Tibial nerve (tissue), 4 donors: ENCODE data around the gene LRRN2.

Experiments used
- CTCF ChIP-seq, 5 experiments: fragments of 200-600 bp in 3 of 5; fragments of 450-650 bp in 2 of 5; sonication (generic) in 3 of 5; IDR thresholded peaks; one replicate each; pipeline ENCODE4 v1.5.1; 2016 to 2019; ENCODE audit warnings: antibody characterized with exemption in 5 of 5, mild to moderate bottlenecking in 3 of 5, moderate library complexity in 2 of 5
- EP300 ChIP-seq, 2 donors: sonication (generic); formaldehyde crosslinking; IDR thresholded peaks; one replicate each; pipeline ENCODE4 v1.6.1; 2017; ENCODE audit warnings: antibody characterized with exemption in 2 of 2, mild to moderate bottlenecking in 1 of 2
- POLR2A ChIP-seq, 2 donors: fragments of 450-650 bp; IDR thresholded peaks; one replicate each; pipeline ENCODE4 v1.6.1; 2017; ENCODE audit warnings: antibody characterized with exemption in 2 of 2, mild to moderate bottlenecking in 2 of 2, moderate library complexity in 2 of 2

- TF ChIP-seq CTCF (IDR thresholded peaks at IDR 0.05), result no peak
- TF ChIP-seq POLR2A (IDR thresholded peaks at IDR 0.05), result no peak
- no peak for TF ChIP-seq EP300 (IDR thresholded peaks at IDR 0.05)
Observed at GRCh38 chr1:204704794-204705492, 19.4 kb upstream of the LRRN2 start.
